Osteocyte (in vitro differentiated cells): ENCODE measurements around the gene EOMES. TPM values are rescaled to one million over a fixed set of nuclear protein-coding genes. Genes with fewer than 3 reads are reported as not detected.
A peak's percentile ranks its signal among the peaks of the same experiment; 100 is the strongest.

Experiments
- DNase-seq: peaks from one replicate; pipeline ENCODE4 v3.0.0; 2021; ENCODE audit warnings: mixed read lengths; ENCODE audit not compliant: unreplicated experiment; ENCODE audit errors: extremely low spot score
- H3K27ac Mint-ChIP-seq: one replicate; pipeline ENCODE4 v1.8.0; 2021; ENCODE audit warnings: mild to moderate bottlenecking, mixed read lengths; ENCODE audit not compliant: unreplicated experiment
- H3K27me3 Mint-ChIP-seq: one replicate; pipeline ENCODE4 v1.8.0; 2021; ENCODE audit warnings: mixed read lengths; ENCODE audit not compliant: unreplicated experiment
- H3K36me3 Mint-ChIP-seq: one replicate; pipeline ENCODE4 v1.8.0; 2021; ENCODE audit warnings: mixed read lengths; ENCODE audit not compliant: unreplicated experiment
- H3K4me1 Mint-ChIP-seq: one replicate; pipeline ENCODE4 v1.8.0; 2021; ENCODE audit warnings: mixed read lengths; ENCODE audit not compliant: unreplicated experiment
- H3K4me3 Mint-ChIP-seq: one replicate; pipeline ENCODE4 v1.8.0; 2021; ENCODE audit warnings: mild to moderate bottlenecking, moderate library complexity, mixed read lengths; ENCODE audit not compliant: unreplicated experiment
- H3K9me3 Mint-ChIP-seq: one replicate; pipeline ENCODE4 v1.8.0; 2021; ENCODE audit warnings: mixed read lengths; ENCODE audit not compliant: unreplicated experiment
- total RNA-seq: library from RNA; stranded (reverse); gene quantifications from 2 replicates; pipeline ENCODE4 v1.2.1, GENCODE V29; 2021
- TF ChIP-seq, protein P1 (sequence below): fragments of 200-600 bp; sonication (generic); IDR thresholded peaks from 2 replicates; pipeline ENCODE4 v1.5.0; 2021; ENCODE audit warnings: antibody characterized with exemption, mild to moderate bottlenecking, moderate library complexity

Gene EOMES
- total RNA-seq, 1 donor from 2014 or later: not detected

- Mint-ChIP-seq H3K9me3 (no peaks in the 10 kb centered on the region), H3K4me3 (no peak overlapping the region), H3K4me1 (peaks cover 30% of the 10 kb centered on the region), H3K36me3 (no peaks in the 10 kb centered on the region), H3K27ac (no peak overlapping the region), H3K27me3 (peaks cover 84% of the 10 kb centered on the region)
- no peak for DNase-seq
- TF ChIP-seq, protein P1, sequence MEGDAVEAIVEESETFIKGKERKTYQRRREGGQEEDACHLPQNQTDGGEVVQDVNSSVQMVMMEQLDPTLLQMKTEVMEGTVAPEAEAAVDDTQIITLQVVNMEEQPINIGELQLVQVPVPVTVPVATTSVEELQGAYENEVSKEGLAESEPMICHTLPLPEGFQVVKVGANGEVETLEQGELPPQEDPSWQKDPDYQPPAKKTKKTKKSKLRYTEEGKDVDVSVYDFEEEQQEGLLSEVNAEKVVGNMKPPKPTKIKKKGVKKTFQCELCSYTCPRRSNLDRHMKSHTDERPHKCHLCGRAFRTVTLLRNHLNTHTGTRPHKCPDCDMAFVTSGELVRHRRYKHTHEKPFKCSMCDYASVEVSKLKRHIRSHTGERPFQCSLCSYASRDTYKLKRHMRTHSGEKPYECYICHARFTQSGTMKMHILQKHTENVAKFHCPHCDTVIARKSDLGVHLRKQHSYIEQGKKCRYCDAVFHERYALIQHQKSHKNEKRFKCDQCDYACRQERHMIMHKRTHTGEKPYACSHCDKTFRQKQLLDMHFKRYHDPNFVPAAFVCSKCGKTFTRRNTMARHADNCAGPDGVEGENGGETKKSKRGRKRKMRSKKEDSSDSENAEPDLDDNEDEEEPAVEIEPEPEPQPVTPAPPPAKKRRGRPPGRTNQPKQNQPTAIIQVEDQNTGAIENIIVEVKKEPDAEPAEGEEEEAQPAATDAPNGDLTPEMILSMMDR: no peak
Observed at GRCh38 chr3:27730774-27731659, 8.9 kb upstream of the EOMES start.

- peaks cover 81% of the 10 kb centered on the region for H3K27me3 Mint-ChIP-seq
- TF ChIP-seq, protein P1: no peak
- H3K9me3 Mint-ChIP-seq: no peaks in the 10 kb centered on the region
- H3K36me3 Mint-ChIP-seq: no peaks in the 10 kb centered on the region
- H3K27ac Mint-ChIP-seq: no peak overlapping the region
- H3K4me1 Mint-ChIP-seq: peaks cover 30% of the 10 kb centered on the region
- peak overlapping the region; percentile 46 for H3K4me3 Mint-ChIP-seq
- no peak for DNase-seq
Observed at GRCh38 chr3:27729748-27730611, 7.9 kb upstream of the EOMES start.

DNA sequence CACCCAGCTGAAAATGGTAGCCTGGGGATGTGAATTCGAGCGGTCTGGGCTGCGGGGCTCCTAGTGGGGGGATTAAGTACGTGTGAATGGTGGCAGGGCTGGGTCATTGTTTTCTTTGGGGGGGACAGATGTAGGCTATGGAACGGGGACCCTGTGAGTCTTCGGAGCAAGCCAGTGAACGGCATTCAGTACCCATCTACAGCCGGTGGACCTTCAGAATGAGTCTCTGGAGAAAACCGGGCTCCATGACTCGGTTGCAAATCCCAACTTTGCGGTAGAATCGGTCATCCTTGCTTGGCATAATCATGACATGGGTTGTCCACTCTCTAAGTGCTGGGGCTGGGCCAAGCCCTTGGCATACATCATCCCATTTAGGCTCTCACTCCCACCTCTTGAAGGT lies 7.2 kb upstream of the EOMES start:
- DNase-seq: no peak
- TF ChIP-seq, protein P1: no peak
- Mint-ChIP-seq H3K9me3 (no peaks in the 10 kb centered on the region), H3K36me3 (no peaks in the 10 kb centered on the region), H3K4me3 (no peak overlapping the region), H3K27me3 (peaks cover 83% of the 10 kb centered on the region), H3K27ac (no peak overlapping the region), H3K4me1 (peaks cover 30% of the 10 kb centered on the region)

- DNase-seq: peak; percentile 80
- Mint-ChIP-seq H3K36me3 (no peaks in the 10 kb centered on the region), H3K9me3 (no peaks in the 10 kb centered on the region), H3K27me3 (peaks cover 89% of the 10 kb centered on the region), H3K4me1 (peaks cover 39% of the 10 kb centered on the region), H3K4me3 (peak overlapping the region; percentile 15), H3K27ac (no peak overlapping the region)
- TF ChIP-seq, protein P1: no peak
Observed at GRCh38 chr3:27728195-27729087, 6.3 kb upstream of the EOMES start.
